Medulla oblongata (tissue), 1 donor: ENCODE measurements around the gene KCNJ14.
"Not testable (repeated sequence)": the region's sequence is repeated elsewhere in the genome, so short reads cannot be mapped to it uniquely, and the experiment has no call there.

ENCODE experiments used
- DNase-seq: peaks from one replicate; pipeline ENCODE4 v3.0.0-alpha.2; 2015; ENCODE audit errors: extremely low spot score

The KCNJ14 gene

DNA sequence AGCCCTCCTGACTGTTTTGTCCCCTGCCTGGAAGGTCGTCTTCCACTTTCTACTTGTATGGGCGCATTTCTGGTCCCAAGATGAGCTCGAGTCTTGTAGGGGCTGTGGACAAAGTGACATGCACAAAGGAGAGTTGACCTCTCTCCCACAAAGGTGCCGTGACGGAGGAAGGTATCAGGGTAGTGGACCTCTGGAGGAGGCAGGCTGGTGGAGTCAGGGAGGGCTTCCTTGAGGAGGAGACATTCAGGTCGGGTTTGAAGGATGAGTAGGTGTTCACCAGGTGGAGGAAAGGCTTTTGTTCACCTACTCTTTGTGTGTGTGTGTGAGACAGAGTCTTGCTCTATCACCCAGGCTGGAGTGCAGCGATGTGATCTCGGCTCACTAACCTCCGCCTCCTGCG is 15.5 kb downstream of the KCNJ14 start:
- no peak for DNase-seq

- DNase-seq, result no peak
Measured at GRCh38 chr19:48471836-48472235, 16.5 kb downstream of the KCNJ14 start.

GRCh38 chr19:48473161-48473966 is 18.0 kb downstream of the KCNJ14 start:
- DNase-seq, result no peak

DNA sequence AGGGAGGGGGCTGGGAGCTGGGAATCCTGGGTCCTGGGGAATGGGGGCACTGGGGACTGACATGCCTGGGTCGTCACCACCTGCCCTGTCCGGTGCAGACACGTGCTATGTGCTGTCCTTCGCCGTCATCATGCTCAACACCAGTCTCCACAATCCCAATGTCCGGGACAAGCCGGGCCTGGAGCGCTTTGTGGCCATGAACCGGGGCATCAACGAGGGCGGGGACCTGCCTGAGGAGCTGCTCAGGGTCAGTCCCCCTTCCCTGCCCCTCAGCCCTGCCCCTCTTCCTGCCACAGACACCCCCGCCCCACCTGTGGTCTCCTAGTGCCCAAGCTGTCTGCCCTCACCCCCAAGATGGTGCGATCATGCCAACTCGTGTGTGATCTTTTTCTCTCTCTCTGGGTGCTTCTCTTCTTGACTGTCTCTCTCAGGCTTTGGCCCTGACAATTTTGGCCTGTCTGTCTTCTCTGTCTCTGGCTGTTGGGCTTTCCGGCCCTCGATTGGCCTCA is 18.8 kb downstream of the KCNJ14 start:
- no peak for DNase-seq

GRCh38 chr19:48475369-48476068 is 20.1 kb downstream of the KCNJ14 start:
- DNase-seq, result no peak

- no peak for DNase-seq
Measured at GRCh38 chr19:48476176-48476575, 20.8 kb downstream of the KCNJ14 start.

- DNase-seq, result no peak
Measured at GRCh38 chr19:48477067-48477685, 21.8 kb downstream of the KCNJ14 start.

DNA sequence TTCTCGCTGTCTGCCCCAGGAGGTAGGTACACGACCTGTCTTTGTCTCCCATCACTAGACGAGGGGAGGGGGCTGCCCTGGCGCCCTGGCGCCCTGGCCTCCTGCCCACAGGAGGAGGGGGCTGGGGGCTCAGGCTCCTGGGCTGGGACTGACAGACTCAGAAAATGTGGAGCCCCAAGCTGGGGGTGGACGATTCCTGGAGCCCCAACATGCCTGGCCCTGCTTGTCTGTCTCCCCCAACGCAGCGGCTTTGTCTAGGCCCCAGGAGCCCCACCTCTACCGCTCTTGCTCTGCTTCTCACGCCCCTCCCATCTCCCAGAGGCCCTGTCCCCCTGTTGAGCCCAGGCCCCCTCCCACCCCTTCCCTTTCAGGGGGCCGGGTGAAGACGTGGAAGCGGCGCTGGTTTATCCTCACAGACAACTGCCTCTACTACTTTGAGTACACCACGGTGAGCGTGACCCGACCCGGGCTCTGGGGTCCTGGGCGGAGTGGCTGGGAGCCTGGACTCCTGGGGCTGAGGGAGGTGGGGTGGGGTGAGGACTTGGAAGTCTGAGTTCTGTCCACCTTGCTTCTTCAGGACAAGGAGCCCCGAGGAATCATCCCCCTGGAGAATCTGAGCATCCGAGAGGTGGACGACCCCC is 22.4 kb downstream of the KCNJ14 start:
- DNase-seq, result no peak

DNA sequence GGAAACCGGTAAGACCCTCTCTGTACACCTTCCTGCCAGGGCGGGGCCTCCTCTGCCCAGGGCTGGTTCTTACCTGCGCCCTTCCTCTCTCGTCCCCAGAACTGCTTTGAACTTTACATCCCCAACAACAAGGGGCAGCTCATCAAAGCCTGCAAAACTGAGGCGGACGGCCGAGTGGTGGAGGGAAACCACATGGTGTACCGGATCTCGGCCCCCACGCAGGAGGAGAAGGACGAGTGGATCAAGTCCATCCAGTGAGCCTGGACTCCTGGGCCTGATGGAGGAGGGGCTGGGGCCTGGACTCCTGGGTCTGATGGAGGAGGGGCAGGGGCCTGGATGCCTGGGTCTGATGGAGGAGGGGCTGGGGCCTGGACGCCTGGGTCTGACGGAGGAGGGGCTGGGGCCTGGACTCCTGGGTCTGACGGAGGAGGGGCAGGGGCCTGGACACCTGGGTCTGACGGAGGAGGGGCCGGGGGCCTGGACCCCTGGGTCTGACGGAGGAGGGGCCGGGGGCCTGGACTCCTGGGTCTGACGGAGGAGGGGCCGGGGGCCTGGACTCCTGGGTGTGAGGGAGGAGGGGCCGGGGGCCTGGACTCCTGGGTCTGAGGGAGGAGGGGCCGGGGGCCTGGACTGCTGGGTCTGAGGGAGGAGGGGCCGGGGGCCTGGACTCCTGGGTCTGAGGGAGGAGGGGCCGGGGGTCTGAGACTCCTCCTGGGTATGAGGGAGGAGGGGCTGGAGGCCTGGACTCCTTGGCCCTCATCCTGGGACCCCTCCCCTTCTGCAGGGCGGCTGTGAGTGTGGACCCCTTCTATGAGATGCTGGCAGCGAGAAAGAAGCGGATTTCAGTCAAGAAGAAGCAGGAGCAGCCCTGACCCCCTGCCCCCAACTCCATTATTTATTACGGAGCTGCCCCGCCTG is 23.2 kb downstream of the KCNJ14 start:
- no peak for DNase-seq

- DNase-seq, result no peak
Measured at GRCh38 chr19:48479686-48480085, 24.3 kb downstream of the KCNJ14 start.

DNA sequence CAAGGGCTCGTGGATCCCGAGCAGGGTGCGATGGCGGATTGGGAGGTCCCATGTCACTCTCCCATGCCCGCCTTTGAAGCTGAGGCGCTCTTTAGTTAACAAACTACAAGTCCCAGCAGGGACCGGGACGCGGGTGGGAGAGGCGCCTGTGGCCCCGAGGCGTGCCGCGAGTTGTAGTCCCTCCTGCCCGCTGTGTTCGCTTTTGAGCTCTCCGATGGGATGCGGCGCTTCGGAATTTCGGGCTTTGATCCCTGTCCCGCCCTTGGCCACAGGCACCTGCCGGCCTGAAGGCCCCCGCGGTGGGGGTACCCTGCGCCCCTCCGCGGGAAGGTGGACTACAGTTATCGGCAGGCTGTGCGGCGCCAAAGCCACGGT is 24.8 kb downstream of the KCNJ14 start:
- peak; percentile 50 for DNase-seq

GRCh38 chr19:48480558-48481500 is 25.5 kb downstream of the KCNJ14 start:
- DNase-seq, result peak; percentile 39

- DNase-seq, result no peak
Measured at GRCh38 chr19:48481846-48482639, 26.7 kb downstream of the KCNJ14 start.

DNA sequence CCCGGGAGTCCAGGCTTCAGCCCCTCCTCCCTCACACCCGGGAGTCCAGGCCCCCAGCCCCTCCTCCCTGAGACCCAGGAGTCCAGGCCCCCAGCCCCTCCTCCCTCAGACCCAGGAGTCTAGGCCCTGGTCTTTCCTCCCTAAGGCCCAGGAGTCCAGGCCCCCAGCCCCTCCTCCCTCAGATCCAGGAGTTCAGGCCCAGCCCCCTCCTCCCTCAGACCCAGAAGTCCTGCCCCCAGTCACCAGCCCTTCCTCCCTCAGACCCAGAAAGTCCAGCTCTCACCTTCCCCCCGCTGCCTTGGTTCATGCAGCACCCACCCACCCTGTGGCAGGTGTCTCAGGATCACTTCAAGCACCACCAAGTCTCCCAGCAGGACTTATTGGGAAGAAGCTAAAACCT is 27.9 kb downstream of the KCNJ14 start:
- no peak for DNase-seq

GRCh38 chr19:48484247-48484893 is 29.0 kb downstream of the KCNJ14 start:
- no peak for DNase-seq

GRCh38 chr19:48484931-48485612 is 29.7 kb downstream of the KCNJ14 start:
- no peak for DNase-seq

GRCh38 chr19:48486706-48487105 is 31.3 kb downstream of the KCNJ14 start:
- DNase-seq, result not testable (repeated sequence)

DNA sequence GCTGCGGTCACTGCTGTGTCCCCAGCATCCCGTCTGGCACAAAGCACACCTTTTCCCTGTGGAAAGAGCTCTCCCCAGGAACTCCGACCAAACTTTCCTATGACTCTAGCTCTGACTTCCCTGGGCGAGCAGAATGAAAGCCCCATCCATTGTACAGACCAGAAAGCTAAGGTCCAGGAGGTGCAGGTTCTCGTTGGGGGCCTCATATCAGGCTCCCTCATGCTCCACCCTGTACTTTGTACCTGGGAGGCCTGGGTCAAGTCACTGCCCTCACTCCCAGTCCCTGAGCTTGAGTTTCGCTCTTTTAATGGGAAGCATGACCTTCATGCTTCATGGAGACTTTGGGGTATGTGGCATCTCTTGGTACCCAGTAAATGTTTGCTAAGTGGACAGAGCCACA is 32.2 kb downstream of the KCNJ14 start:
- DNase-seq, result no peak
